Measurements from ENCODE around the gene CHAT.
"Not testable (repeated sequence)": the region's sequence is repeated elsewhere in the genome, so short reads cannot be mapped to it uniquely, and the experiment has no call there.

The CHAT gene

DNA sequence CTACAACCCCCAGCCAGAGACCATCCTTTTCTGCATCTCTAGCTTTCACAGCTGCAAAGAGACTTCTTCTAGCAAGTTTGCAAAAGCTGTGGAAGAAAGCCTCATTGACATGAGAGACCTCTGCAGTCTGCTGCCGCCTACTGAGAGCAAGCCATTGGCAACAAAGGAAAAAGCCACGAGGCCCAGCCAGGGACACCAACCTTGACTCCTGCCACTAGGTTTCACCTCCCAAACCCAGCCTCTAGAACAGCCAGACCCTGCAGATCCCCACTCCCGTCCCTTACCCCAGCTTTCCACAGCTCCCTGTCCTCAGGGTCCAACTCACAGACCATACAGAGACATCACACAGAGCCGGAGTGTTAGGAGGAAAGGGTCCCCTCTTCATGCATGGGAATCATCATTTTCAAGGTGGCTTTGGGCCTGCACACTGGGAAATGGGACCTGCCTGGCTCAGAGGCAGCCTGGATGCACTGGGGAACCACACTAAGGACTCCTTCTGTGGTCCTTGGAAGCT, 51.1 kb downstream of the CHAT start:
- no peak overlapping the region for H3K27ac ChIP-seq

DNA sequence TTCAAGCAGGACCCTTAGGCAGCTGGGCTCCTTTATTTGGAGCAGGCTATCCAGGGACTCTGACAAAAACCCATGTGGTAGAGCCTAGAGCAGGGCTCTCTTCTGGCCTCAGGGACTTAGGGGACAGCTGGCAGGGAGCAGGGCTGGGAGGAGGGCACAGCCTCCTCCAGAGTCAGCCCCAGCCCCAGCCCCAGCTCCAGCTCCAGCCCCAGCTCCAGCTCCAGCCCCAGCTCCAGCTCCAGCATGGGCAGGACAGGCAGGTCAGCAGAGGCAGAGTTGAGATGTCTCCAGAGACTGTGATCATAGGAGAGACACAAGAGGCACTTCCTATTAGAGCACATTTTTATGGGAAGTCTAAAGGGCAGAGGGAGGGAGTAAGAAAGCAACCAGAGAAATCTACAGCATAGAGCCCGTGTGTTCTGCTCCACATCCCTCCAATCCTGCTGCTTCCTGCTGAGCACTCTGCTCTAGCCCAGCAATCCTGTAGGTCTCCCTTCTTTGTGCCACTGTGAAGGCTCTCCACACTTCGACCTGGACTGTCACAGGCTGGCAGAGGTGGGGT, 52.3 kb downstream of the CHAT start:
- no peak for TF ChIP-seq ZFX (IDR thresholded peaks at IDR 0.05)
- TF ChIP-seq, protein P1, sequence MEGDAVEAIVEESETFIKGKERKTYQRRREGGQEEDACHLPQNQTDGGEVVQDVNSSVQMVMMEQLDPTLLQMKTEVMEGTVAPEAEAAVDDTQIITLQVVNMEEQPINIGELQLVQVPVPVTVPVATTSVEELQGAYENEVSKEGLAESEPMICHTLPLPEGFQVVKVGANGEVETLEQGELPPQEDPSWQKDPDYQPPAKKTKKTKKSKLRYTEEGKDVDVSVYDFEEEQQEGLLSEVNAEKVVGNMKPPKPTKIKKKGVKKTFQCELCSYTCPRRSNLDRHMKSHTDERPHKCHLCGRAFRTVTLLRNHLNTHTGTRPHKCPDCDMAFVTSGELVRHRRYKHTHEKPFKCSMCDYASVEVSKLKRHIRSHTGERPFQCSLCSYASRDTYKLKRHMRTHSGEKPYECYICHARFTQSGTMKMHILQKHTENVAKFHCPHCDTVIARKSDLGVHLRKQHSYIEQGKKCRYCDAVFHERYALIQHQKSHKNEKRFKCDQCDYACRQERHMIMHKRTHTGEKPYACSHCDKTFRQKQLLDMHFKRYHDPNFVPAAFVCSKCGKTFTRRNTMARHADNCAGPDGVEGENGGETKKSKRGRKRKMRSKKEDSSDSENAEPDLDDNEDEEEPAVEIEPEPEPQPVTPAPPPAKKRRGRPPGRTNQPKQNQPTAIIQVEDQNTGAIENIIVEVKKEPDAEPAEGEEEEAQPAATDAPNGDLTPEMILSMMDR (conservative IDR thresholded peaks at IDR 0.05): no peak
- H3K27ac ChIP-seq: no peak overlapping the region

More for the DNA sequence above, 51.1 kb downstream of the CHAT start:
- TF ChIP-seq, protein P1 (conservative IDR thresholded peaks at IDR 0.05): no peak
- TF ChIP-seq ZFX (IDR thresholded peaks at IDR 0.05): no peak

GRCh38 chr10:49666685-49667084, 52.8 kb downstream of the CHAT start:
- no peak for TF ChIP-seq ZFX (IDR thresholded peaks at IDR 0.05)
- TF ChIP-seq, protein P1 (conservative IDR thresholded peaks at IDR 0.05): no peak
- no peak overlapping the region for H3K27ac ChIP-seq

DNA sequence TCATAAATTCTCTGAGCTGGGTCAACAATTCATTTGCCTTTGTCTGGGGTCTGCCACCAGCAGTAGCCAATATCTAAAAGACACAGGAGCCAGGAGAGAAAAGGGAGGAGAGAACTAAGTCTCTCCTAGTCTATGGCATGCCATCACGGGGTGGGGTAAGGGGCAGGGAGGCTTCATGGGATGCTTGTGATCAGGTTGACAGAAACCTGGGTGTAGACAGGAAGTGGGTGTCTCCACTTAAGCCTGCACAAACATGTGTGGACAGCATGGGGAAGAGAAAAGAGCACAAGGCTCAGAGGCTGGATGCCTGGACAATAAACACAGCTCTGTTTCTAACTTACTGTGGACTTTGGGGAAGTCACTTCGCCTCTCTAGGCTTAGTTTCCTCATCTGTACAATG, 54.2 kb downstream of the CHAT start:
- no peak overlapping the region for H3K27ac ChIP-seq
- TF ChIP-seq, protein P1 (conservative IDR thresholded peaks at IDR 0.05): no peak
- TF ChIP-seq ZFX (IDR thresholded peaks at IDR 0.05): no peak

GRCh38 chr10:49668684-49669083, 54.8 kb downstream of the CHAT start:
- TF ChIP-seq, protein P1 (conservative IDR thresholded peaks at IDR 0.05): no peak
- TF ChIP-seq ZFX (IDR thresholded peaks at IDR 0.05): no peak
- H3K27ac ChIP-seq: no peak overlapping the region

DNA sequence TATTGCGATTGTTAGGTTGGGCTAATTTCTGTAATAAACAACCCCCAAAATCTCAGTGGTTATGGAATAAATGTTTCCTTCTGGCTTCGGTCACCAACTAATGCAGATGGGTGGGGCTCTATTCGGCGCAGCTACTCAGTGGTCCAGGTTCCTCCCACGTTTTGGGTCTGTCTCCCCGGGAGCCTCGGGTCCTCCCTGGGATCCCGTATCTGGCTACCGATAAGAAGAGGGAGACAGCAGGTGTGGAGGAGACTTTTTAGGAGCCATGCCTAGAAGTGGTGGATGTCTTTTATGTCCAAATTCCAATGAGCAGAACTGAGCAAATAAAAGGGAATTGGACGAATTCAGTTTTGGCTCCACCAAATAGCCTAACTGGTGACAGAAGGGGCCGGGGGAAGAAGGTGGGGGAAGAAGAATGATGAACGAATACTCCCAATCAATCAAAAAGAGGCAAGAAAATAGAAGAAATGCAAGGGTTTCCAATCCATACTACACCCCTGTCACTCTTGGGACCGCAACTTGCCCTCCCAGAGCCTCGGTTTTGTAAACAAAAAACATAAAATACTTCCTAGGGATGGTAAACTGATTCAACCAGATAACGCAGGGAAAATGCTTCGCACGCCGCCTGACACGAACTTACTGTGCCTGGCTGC, 65.1 kb downstream of the CHAT start:
- TF ChIP-seq, protein P1 (conservative IDR thresholded peaks at IDR 0.05): no peak
- no peak for TF ChIP-seq ZFX (IDR thresholded peaks at IDR 0.05)

DNA sequence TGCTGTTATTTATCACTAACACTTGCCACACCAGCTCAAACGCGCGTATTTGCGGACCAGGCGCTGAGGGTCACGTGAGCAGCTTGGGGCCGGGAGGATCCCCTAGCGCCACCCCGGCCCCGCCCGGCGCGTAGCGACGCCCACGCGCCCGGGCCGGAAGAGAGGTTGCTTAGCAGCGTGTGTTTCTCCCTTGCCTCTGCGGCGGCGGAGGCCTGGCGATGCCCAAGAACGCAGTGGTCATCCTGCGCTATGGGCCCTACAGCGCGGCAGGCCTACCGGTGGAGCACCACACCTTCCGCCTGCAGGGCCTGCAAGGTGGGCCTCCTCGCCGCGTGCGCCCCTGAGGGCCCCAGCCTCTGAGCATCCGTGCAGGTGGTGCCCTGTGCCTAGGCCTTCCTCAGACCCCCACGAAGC, 65.7 kb downstream of the CHAT start, which contains the start of gene C10orf53:
TSS of gene C10orf53 (plus strand) at position 172 of the 414 bp plus-strand sequence. CDS start at position 219, 47 bp downstream.
- H3K27ac ChIP-seq: no peak within 1 kb of the TSS
- no peak for TF ChIP-seq ZFX (IDR thresholded peaks at IDR 0.05)
- TF ChIP-seq, protein P1 (conservative IDR thresholded peaks at IDR 0.05): no peak

More for the DNA sequence above, 65.1 kb downstream of the CHAT start:
- H3K27ac ChIP-seq: no peak overlapping the region

- not testable (repeated sequence) for H3K27ac ChIP-seq
These were observed 68.6 kb downstream of the CHAT start for GRCh38 chr10:49682449-49682848.

All from C4-2B (cell line).